ENCODE data around the gene COPG1. TPM values are rescaled to one million over a fixed set of nuclear protein-coding genes. Genes with fewer than 3 reads are reported as not detected.
A peak's percentile ranks its signal among the peaks of the same experiment; 100 is the strongest.

The COPG1 gene
- total RNA-seq, 1 donor from 2014 or later, result 169 TPM

DNA sequence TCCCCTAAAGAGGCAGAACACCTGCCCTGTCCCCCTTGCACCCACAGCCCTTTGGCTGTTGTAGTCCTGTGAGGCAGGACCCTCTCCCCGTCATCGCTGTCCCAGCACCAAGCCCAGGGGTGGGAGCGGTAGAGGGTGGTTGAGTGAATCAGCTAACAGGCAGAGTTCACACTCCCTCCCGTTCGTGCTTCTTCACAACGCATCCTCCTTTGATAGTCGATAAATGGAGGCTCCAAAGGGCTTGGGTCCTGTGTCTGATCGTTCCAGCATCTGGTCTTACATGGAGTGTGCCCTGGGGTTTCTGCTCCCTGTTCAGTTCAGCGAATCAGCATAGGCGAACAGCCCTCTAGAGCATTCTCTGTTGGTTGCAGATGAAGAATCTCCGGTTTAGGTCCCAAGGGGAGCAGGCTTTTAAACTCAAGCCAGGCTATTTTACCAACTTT is 28.4 kb downstream of the COPG1 start:
- no peak for TF ChIP-seq CTCF (conservative IDR thresholded peaks at IDR 0.05)
- H3K9me3 Mint-ChIP-seq, result no peaks in the 10 kb centered on the region

GRCh38 chr3:129278439-129278965 is 29.1 kb downstream of the COPG1 start, which contains the start of gene HMCES:
TSS of gene HMCES (plus strand) at chr3:129278870. CDS start at chr3:129279733, 863 bp downstream.
- H3K36me3 Mint-ChIP-seq, result peaks cover 21% of the 10 kb centered on the region
- peak within 1 kb of the TSS; percentile 98 for H3K27ac Mint-ChIP-seq
- DNase-seq (ENCODE audit: extremely low spot score, unreplicated experiment), result peak; percentile 95
- no peaks in the 10 kb centered on the region for H3K27me3 Mint-ChIP-seq
- peaks cover 19% of the 10 kb centered on the region for H3K4me1 Mint-ChIP-seq (ENCODE audit: unreplicated experiment)
- no peaks in the 10 kb centered on the region for H3K9me3 Mint-ChIP-seq
- peak; percentile 1 for TF ChIP-seq CTCF (conservative IDR thresholded peaks at IDR 0.05)
- peak within 1 kb of the TSS; percentile 98 for H3K4me3 Mint-ChIP-seq

More for the DNA sequence above, 28.4 kb downstream of the COPG1 start:
- Mint-ChIP-seq H3K4me3 (peak overlapping the region; percentile 96), H3K27ac (peak overlapping the region; percentile 98), H3K4me1 (ENCODE audit: unreplicated experiment) (peaks cover 19% of the 10 kb centered on the region), H3K27me3 (no peaks in the 10 kb centered on the region), H3K36me3 (peaks cover 21% of the 10 kb centered on the region)
- no peak for DNase-seq (ENCODE audit: extremely low spot score, unreplicated experiment)

- DNase-seq (ENCODE audit: extremely low spot score, unreplicated experiment), result no peak
- peaks cover 17% of the 10 kb centered on the region for H3K36me3 Mint-ChIP-seq
- no peaks in the 10 kb centered on the region for H3K27me3 Mint-ChIP-seq
- H3K4me3 Mint-ChIP-seq, result peak overlapping the region; percentile 98
- H3K27ac Mint-ChIP-seq, result peak overlapping the region; percentile 98
- TF ChIP-seq CTCF (conservative IDR thresholded peaks at IDR 0.05), result no peak
- no peaks in the 10 kb centered on the region for H3K9me3 Mint-ChIP-seq
- H3K4me1 Mint-ChIP-seq (ENCODE audit: unreplicated experiment), result peaks cover 19% of the 10 kb centered on the region
Measured at GRCh38 chr3:129278966-129279906, 29.8 kb downstream of the COPG1 start.

- Mint-ChIP-seq H3K4me1 (ENCODE audit: unreplicated experiment) (peaks cover 19% of the 10 kb centered on the region), H3K27ac (no peak overlapping the region), H3K4me3 (peak overlapping the region; percentile 98), H3K27me3 (no peaks in the 10 kb centered on the region), H3K9me3 (no peaks in the 10 kb centered on the region), H3K36me3 (peaks cover 12% of the 10 kb centered on the region)
- TF ChIP-seq CTCF (conservative IDR thresholded peaks at IDR 0.05), result no peak
- no peak for DNase-seq (ENCODE audit: extremely low spot score, unreplicated experiment)
Measured at GRCh38 chr3:129280183-129280582, 30.8 kb downstream of the COPG1 start.

DNA sequence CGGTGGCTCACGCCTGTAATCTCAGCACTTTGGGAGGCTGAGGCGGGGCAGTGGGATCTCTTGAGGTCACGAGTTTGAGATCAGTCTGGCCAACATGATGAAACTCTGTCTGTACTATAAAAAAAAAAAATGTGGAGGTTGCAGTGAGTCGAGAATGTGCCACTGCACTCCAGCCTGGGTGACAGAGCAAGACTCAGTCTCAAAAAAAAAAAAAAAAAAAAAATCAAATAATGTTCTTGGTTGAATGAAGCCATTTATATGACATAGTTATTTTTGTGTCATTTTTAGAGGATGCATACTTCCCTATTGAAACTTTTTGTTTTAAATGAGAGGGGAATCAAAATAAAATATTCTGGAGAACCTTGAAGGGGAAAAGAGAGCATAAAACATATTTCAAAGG is 32.3 kb downstream of the COPG1 start:
- Mint-ChIP-seq H3K27ac (no peak overlapping the region), H3K4me3 (no peak overlapping the region), H3K4me1 (ENCODE audit: unreplicated experiment) (peaks cover 19% of the 10 kb centered on the region), H3K9me3 (no peaks in the 10 kb centered on the region), H3K27me3 (no peaks in the 10 kb centered on the region), H3K36me3 (peaks cover 12% of the 10 kb centered on the region)
- no peak for TF ChIP-seq CTCF (conservative IDR thresholded peaks at IDR 0.05)
- no peak for DNase-seq (ENCODE audit: extremely low spot score, unreplicated experiment)
